Dermis microvascular lymphatic vessel endothelial cell (primary cell): ENCODE measurements around the gene NEIL3. TPM values are rescaled to one million over a fixed set of nuclear protein-coding genes. Genes with fewer than 3 reads are reported as not detected.

Source experiments
- DNase-seq, 2 donors: peaks; one replicate each; pipeline versions ENCODE4 v3.0.0 to v3.0.0-alpha.2; 2010; ENCODE audit warnings: low read depth in 2 of 2
- total RNA-seq: library from RNA; depleted of rRNA; stranded (reverse); fragments of >200 nt; gene quantifications from 2 replicates; pipeline ENCODE4 v1.2.1, GENCODE V29; 2014

NEIL3 gene
- total RNA-seq, 1 donor from 2014 or later = 3.9 TPM

DNA sequence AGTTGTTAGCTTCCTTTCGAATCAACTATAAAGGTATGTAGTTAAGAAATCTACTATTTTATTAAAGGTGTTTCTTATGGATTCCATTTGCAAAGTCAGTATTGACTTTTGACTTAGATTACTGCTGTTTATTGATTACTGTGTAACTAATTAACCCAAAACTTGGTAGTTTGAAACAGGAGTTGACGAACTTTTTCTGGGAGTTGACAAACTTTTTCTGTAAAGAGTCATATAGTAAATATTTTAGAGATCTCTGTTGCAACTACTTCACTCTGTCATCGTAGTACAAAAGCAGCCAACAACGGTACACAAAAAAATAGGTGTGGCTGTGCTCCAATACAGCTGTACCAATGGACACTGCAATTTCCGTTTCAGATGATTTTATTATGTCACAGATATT is 102.3 kb downstream of the NEIL3 start:
- no peak for DNase-seq

Other genes starting within 250 kb of the NEIL3 start
- 28.2 and 34.0 TPM in 2 replicates for gene AGA, start 132.6 kb downstream of the NEIL3 start, total RNA-seq